GM12873 (cell line): ENCODE measurements around the gene MASP2.

Experiments used
- CTCF ChIP-seq: IDR thresholded peaks from 2 replicates; pipeline ENCODE4 v1.5.1; 2012; ENCODE audit warnings: low read depth, mild to moderate bottlenecking, moderate library complexity, low read length, control low read depth; ENCODE audit not compliant: insufficient read depth; ENCODE audit errors: missing control alignments

The MASP2 gene

GRCh38 chr1:11054666-11055065 lies 7.6 kb upstream of the MASP2 start:
- no peak for TF ChIP-seq CTCF

GRCh38 chr1:11054181-11054580 lies 7.1 kb upstream of the MASP2 start:
- no peak for TF ChIP-seq CTCF

GRCh38 chr1:11053758-11054137 lies 6.7 kb upstream of the MASP2 start:
- no peak for TF ChIP-seq CTCF

DNA sequence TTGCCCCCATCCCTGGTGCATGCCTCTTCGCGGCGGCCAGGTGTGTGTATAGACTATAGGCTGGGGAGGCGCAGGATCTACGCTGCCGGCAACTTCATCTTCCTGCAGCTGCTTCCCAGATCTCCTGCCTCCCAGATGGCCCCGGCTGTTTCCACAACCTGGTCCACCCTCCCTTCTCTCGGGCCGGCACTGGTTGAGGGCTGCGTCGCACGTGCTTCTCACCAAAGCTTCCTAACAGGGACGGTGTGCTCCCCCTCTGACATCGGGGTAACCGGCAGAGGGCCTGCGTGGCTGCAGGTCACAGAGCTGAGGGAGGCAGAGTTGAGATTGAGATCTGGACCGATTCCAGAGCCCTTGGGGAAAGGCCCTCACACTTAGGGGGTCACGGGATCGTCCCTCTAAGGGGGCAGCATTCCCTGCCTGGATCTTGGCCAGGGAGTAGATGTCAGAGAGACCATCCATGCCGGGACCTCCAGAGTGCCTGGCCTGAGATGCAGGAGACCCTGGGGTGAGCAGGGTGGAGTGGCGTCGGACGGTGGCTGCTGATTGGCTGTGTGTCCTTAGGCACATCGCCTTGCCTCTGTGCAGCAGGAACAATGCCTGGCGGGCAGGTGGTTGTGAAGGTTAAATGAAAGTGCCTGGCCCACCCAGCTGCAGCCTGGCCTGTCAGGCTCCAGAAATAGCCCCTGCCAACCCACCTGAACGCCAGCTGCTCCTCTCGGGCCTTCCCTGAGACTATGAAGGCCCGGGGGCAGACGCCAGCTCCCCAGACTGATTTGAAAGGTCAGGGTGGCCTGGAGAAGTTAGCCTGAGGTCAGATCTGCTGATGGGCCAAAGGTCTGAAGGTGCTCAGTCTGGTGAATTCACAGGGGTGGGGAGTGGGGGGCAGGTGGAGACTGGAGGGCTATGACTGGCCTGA lies 6.1 kb upstream of the MASP2 start:
- TF ChIP-seq CTCF: peak; percentile 10

DNA sequence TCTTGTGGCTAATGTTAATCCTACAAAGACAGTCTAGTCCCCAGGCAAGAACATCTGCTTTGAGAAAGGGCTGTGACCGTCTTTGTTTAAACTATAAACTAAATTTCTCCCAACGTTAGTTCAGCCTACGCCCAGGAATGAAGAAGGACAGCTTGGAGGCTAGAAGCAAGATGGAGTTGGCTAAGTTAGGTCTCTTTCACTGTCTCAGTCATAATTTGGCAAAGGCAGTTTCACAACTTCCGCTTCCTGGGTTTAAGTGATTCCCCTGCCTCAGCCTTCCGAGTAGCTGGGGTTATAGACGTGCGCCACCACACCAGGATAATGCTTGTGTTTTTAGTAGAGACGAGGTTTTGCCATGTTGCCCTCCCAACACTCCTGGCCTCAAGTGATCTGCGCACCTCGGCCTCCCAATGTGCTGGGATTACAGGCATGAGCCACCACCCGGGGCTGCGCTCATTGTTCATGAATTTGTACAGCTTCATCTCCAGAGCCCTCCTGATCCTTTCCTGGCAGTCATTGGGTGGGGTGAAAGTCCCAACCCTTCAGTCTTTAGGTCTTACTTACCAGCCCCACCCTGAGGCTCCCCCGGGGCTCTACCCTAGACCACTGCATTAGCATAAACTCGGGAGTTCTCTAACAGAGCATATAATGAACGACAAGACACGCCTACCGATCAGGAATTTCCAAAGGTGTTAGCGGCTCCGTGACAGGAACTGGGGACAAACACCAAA lies 4.9 kb upstream of the MASP2 start:
- TF ChIP-seq CTCF: no peak

- TF ChIP-seq CTCF: no peak
Measured at GRCh38 chr1:11046270-11046566, 821 bp downstream of the MASP2 start.

DNA sequence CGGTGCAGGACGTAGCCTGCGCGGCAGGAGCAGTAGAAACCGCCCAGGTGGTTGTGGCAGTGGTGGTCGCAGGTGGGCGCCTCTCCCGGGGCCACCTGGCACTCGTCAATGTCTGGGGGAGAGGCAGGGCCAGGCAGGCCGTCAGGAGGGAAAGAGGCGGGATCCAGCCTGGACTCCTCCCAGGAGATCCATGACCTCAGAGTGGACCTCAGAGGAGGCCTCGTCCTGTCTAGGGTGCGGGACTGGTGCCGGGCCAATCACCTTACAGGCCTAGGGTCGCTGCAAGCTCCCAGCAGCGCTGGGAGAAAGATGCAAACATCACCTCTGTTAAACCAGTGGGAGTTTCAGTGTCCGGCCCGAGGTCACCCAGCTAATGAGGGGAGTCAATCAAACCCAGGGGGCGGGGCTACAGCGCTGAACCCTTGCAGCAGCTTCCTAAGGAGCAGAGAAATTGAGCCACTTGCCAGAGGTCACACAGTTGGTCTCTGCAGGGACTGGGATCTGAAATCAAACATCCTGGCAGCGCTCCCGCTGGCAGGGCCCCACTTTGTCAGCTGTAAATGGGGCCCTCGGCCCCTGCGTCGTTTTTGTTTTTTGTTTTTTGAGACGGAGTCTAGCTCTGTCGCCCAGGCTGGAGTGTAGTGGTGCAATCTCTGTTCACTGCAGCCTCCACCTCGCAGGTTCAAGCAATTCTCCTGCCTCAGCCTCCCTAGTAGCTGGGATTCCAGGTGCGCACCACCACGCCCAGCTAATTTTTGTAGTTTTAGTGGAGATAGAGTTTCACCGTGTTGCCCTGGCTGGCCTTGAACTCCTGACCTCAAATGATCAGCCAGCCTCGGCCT lies 1.4 kb downstream of the MASP2 start:
- TF ChIP-seq CTCF: no peak
